H1 (cell line): Measurements from ENCODE around the gene PPP2R2C. TPM values are rescaled to one million over a fixed set of nuclear protein-coding genes. Genes with fewer than 3 reads are reported as not detected.

Experiments
- CREB1 ChIP-seq: IDR thresholded peaks from 2 replicates; pipeline ENCODE4 v1.6.1; 2012; ENCODE audit warnings: inconsistent platforms
- FOSL1 ChIP-seq: IDR thresholded peaks from 2 replicates; pipeline ENCODE4 v1.6.1; 2011; ENCODE audit warnings: mild to moderate bottlenecking, low read depth, low read length, moderate library complexity; ENCODE audit not compliant: insufficient read depth
- MAFK ChIP-seq: IDR thresholded peaks from 2 replicates; pipeline ENCODE4 v1.6.1; 2012; ENCODE audit warnings: low read depth, mild to moderate bottlenecking, improper control_type of control experiment, low read length
- polyA plus RNA-seq, 7 experiments: library from polyadenylated mRNA; depleted of rRNA in 3 of 7; stranded (reverse) in 5 of 7; unstranded in 2 of 7; fragments of >200 nt in 5 of 7; fragments of 200-250 nt in 2 of 7; gene quantifications; 1 replicate in 5 of 7; 2 replicates in 1 of 7; 4 replicates in 1 of 7; pipeline versions ENCODE4 v1.2.1 to v1.2.3, GENCODE V29; 2011 to 2013; ENCODE audit warnings: missing spikeins in 2 of 7, mixed read lengths in 2 of 7
- total RNA-seq: library from RNA; stranded (reverse); fragmentation: NEBNext Ultra II Directional; extraction: Animal tissue kit (Norgen Biotek cat#: 25700); gene quantifications from 2 replicates; pipeline ENCODE4 v1.2.1, GENCODE V29; 2021
- TF ChIP-seq, protein P1 (sequence below): IDR thresholded peaks from 2 replicates; pipeline ENCODE4 v1.6.1; 2012; ENCODE audit warnings: inconsistent platforms

PPP2R2C gene
- total and polyA plus RNA-seq, 2 of the 8 experiments (the other 6 are each of a cell fraction or from before 2014, with no cell fraction given): 6.4 TPM

GRCh38 chr4:6270636-6271121 lies 201.7 kb downstream of the PPP2R2C start (continued):
- TF ChIP-seq, protein P1, sequence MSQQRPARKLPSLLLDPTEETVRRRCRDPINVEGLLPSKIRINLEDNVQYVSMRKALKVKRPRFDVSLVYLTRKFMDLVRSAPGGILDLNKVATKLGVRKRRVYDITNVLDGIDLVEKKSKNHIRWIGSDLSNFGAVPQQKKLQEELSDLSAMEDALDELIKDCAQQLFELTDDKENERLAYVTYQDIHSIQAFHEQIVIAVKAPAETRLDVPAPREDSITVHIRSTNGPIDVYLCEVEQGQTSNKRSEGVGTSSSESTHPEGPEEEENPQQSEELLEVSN: no peak
- TF ChIP-seq CREB1 (no peak), MAFK (no peak), FOSL1 (no peak)

Other genes with a start within 250 kb of the PPP2R2C start
- 29.1 and 34.0 TPM in 2 replicates for gene WFS1, start 202.8 kb downstream of the PPP2R2C start, total RNA-seq
- gene WFS1, start 202.8 kb downstream of the PPP2R2C start, polyA plus RNA-seq (2011; rRNA removed): 43.1 and 55.7 TPM in 2 replicates
- gene MAN2B2, start 102.6 kb upstream of the PPP2R2C start, total RNA-seq: 4.0 and 4.1 TPM in 2 replicates
- gene MAN2B2, start 102.6 kb upstream of the PPP2R2C start, polyA plus RNA-seq (2011; rRNA removed): 3.3 and 5.8 TPM in 2 replicates
- 307 and 313 TPM in 2 replicates for gene MRFAP1, start 168.1 kb upstream of the PPP2R2C start, total RNA-seq
- gene MRFAP1, start 168.1 kb upstream of the PPP2R2C start, polyA plus RNA-seq (2011; rRNA removed): 108 and 156 TPM in 2 replicates
- gene S100P, start 221.3 kb upstream of the PPP2R2C start, total RNA-seq: not detected in 2 replicates
- gene S100P, start 221.3 kb upstream of the PPP2R2C start, polyA plus RNA-seq (2011; rRNA removed): not detected in 2 replicates
- gene MRFAP1L1, start 237.3 kb upstream of the PPP2R2C start, total RNA-seq: 54.3 TPM in 2 replicates
- 21.3 and 26.8 TPM in 2 replicates for gene MRFAP1L1, start 237.3 kb upstream of the PPP2R2C start, polyA plus RNA-seq (2011; rRNA removed)
- gene BLOC1S4, start 243.6 kb upstream of the PPP2R2C start, total RNA-seq: 19.1 and 20.5 TPM in 2 replicates
- 26.6 and 27.8 TPM in 2 replicates for gene BLOC1S4, start 243.6 kb upstream of the PPP2R2C start, polyA plus RNA-seq (2011; rRNA removed)